ENCODE measurements around the gene C19orf12. TPM values are rescaled to one million over a fixed set of nuclear protein-coding genes. Genes with fewer than 3 reads are reported as not detected.

Gene C19orf12
- polyA plus RNA-seq, 1 donor from 2014 or later: 83.8 TPM

DNA sequence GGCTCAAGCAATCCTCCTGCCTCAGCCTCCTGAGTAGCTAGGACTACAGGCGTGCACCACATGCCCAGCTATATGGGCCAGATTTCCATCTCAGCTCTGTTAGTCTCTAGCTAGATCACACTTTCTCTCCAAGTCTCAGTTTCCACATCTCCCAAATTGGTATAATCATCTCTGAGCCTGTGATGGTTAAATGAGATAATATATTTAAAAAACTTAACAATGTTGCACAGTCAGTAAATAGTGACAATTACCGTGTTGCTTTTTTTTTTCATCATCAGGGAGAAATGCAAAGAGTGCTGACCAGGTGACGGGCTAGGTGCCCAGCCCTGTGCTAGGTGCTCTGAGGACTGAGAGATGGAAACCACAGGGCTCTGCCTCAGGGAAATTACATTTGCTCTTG is 36.9 kb upstream of the C19orf12 start:
- TF ChIP-seq, protein P1, sequence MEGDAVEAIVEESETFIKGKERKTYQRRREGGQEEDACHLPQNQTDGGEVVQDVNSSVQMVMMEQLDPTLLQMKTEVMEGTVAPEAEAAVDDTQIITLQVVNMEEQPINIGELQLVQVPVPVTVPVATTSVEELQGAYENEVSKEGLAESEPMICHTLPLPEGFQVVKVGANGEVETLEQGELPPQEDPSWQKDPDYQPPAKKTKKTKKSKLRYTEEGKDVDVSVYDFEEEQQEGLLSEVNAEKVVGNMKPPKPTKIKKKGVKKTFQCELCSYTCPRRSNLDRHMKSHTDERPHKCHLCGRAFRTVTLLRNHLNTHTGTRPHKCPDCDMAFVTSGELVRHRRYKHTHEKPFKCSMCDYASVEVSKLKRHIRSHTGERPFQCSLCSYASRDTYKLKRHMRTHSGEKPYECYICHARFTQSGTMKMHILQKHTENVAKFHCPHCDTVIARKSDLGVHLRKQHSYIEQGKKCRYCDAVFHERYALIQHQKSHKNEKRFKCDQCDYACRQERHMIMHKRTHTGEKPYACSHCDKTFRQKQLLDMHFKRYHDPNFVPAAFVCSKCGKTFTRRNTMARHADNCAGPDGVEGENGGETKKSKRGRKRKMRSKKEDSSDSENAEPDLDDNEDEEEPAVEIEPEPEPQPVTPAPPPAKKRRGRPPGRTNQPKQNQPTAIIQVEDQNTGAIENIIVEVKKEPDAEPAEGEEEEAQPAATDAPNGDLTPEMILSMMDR (IDR thresholded peaks at IDR 0.05; ENCODE audit: poor library complexity, severe bottlenecking): no peak
- TF ChIP-seq, protein P2, sequence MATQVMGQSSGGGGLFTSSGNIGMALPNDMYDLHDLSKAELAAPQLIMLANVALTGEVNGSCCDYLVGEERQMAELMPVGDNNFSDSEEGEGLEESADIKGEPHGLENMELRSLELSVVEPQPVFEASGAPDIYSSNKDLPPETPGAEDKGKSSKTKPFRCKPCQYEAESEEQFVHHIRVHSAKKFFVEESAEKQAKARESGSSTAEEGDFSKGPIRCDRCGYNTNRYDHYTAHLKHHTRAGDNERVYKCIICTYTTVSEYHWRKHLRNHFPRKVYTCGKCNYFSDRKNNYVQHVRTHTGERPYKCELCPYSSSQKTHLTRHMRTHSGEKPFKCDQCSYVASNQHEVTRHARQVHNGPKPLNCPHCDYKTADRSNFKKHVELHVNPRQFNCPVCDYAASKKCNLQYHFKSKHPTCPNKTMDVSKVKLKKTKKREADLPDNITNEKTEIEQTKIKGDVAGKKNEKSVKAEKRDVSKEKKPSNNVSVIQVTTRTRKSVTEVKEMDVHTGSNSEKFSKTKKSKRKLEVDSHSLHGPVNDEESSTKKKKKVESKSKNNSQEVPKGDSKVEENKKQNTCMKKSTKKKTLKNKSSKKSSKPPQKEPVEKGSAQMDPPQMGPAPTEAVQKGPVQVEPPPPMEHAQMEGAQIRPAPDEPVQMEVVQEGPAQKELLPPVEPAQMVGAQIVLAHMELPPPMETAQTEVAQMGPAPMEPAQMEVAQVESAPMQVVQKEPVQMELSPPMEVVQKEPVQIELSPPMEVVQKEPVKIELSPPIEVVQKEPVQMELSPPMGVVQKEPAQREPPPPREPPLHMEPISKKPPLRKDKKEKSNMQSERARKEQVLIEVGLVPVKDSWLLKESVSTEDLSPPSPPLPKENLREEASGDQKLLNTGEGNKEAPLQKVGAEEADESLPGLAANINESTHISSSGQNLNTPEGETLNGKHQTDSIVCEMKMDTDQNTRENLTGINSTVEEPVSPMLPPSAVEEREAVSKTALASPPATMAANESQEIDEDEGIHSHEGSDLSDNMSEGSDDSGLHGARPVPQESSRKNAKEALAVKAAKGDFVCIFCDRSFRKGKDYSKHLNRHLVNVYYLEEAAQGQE (IDR thresholded peaks at IDR 0.05; ENCODE audit: borderline replicate concordance): no peak
- no peak for TF ChIP-seq SMC3 (conservative IDR thresholded peaks at IDR 0.05; ENCODE audit: poor library complexity)
- TF ChIP-seq POLR2AphosphoS5 (IDR thresholded peaks at IDR 0.05): no peak
- no peak for TF ChIP-seq EZH2 (IDR thresholded peaks at IDR 0.05; ENCODE audit: borderline replicate concordance, insufficient read depth, low read length, poor library complexity, severe bottlenecking)
- TF ChIP-seq EP300 (conservative IDR thresholded peaks at IDR 0.05; ENCODE audit: poor library complexity, severe bottlenecking): no peak
- TF ChIP-seq RAD21 (conservative IDR thresholded peaks at IDR 0.05): no peak
- TF ChIP-seq MXI1 (conservative IDR thresholded peaks at IDR 0.05; ENCODE audit: poor library complexity, severe bottlenecking): no peak
- Histone ChIP-seq H3K9me3 (ENCODE audit: low read length) (no peaks in the 10 kb centered on the region), H3K4me2 (ENCODE audit: low read length) (no peak overlapping the region), H2AFZ (ENCODE audit: low read depth, low read length) (no peak overlapping the region), H3F3A (ENCODE audit: insufficient read depth, low read length, poor library complexity, severe bottlenecking) (no peaks in the 10 kb centered on the region), H3K4me3 (ENCODE audit: low read length) (no peak overlapping the region), H3K79me2 (replicated peaks; ENCODE audit: insufficient read depth, low read length) (no peaks in the 10 kb centered on the region), H3K9ac (ENCODE audit: low read length) (no peak overlapping the region), H3K27me3 (ENCODE audit: insufficient read depth, low read depth, low read length) (no peaks in the 10 kb centered on the region), H3K9me2 (ENCODE audit: insufficient read depth, low read length) (no peaks in the 10 kb centered on the region), H3K27ac (ENCODE audit: low read length) (no peak overlapping the region), H3K36me3 (ENCODE audit: insufficient read depth, low read length) (no peaks in the 10 kb centered on the region), H4K20me1 (ENCODE audit: insufficient read depth) (no peaks in the 10 kb centered on the region)

DNA sequence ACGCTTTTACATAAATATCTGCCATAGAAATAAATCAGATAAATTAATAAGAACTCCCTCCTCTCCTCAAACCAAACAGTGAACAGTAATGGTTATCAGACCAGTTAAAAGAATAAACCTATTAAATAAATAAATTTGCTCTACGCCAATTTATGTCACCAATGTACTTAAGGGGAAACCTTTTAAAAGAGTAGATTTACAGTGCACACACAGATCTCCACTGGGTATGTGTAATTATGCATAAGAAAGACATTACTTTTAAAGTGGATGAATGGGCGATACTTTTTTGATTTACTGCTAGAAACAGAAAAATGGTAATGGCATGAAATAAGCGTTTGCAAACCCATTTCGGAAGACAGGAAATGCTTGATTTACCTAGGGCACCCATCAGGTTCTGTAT is 34.9 kb upstream of the C19orf12 start:
- Histone ChIP-seq H3K9me2 (ENCODE audit: insufficient read depth, low read length) (no peaks in the 10 kb centered on the region), H3K4me2 (ENCODE audit: low read length) (no peak overlapping the region), H3K9me3 (ENCODE audit: low read length) (no peaks in the 10 kb centered on the region), H3K36me3 (ENCODE audit: insufficient read depth, low read length) (no peaks in the 10 kb centered on the region), H3K27ac (ENCODE audit: low read length) (no peak overlapping the region), H3K4me3 (ENCODE audit: low read length) (no peak overlapping the region), H3F3A (ENCODE audit: insufficient read depth, low read length, poor library complexity, severe bottlenecking) (no peaks in the 10 kb centered on the region), H2AFZ (ENCODE audit: low read depth, low read length) (no peak overlapping the region), H3K27me3 (ENCODE audit: insufficient read depth, low read depth, low read length) (no peaks in the 10 kb centered on the region), H4K20me1 (ENCODE audit: insufficient read depth) (no peaks in the 10 kb centered on the region), H3K9ac (ENCODE audit: low read length) (no peak overlapping the region), H3K79me2 (replicated peaks; ENCODE audit: insufficient read depth, low read length) (no peaks in the 10 kb centered on the region)
- TF ChIP-seq EP300 (conservative IDR thresholded peaks at IDR 0.05; ENCODE audit: poor library complexity, severe bottlenecking) (no peak), TAF1 (IDR thresholded peaks at IDR 0.05; ENCODE audit: low read depth) (no peak), SMC3 (conservative IDR thresholded peaks at IDR 0.05; ENCODE audit: poor library complexity) (no peak), RAD21 (conservative IDR thresholded peaks at IDR 0.05) (no peak), EZH2 (IDR thresholded peaks at IDR 0.05; ENCODE audit: borderline replicate concordance, insufficient read depth, low read length, poor library complexity, severe bottlenecking) (no peak), POLR2AphosphoS5 (IDR thresholded peaks at IDR 0.05) (no peak), MXI1 (conservative IDR thresholded peaks at IDR 0.05; ENCODE audit: poor library complexity, severe bottlenecking) (no peak)
- TF ChIP-seq, protein P1 (IDR thresholded peaks at IDR 0.05; ENCODE audit: poor library complexity, severe bottlenecking): no peak
- TF ChIP-seq, protein P2 (IDR thresholded peaks at IDR 0.05; ENCODE audit: borderline replicate concordance): no peak

Measured in neural cell (in vitro differentiated cells).